ENCODE data around the gene AURKB.
A peak's percentile ranks its signal among the peaks of the same experiment; 100 is the strongest.
"Not testable (repeated sequence)": the region's sequence is repeated elsewhere in the genome, so short reads cannot be mapped to it uniquely, and the experiment has no call there.

The AURKB gene

GRCh38 chr17:8224891-8225812 lies 14.8 kb upstream of the AURKB start:
- DNase-seq (ENCODE audit: low read depth) = no peak

- no peak for DNase-seq (ENCODE audit: low read depth)
Measured at GRCh38 chr17:8223356-8224126, 13.2 kb upstream of the AURKB start.

GRCh38 chr17:8222630-8223355 lies 12.4 kb upstream of the AURKB start:
- peak; percentile 89 for DNase-seq (ENCODE audit: low read depth)

- no peak for DNase-seq (ENCODE audit: low read depth)
Measured at GRCh38 chr17:8222380-8222629, 11.9 kb upstream of the AURKB start.

GRCh38 chr17:8221663-8222379 lies 11.4 kb upstream of the AURKB start:
- peak; percentile 80 for DNase-seq (ENCODE audit: low read depth)

- peak; percentile 78 for DNase-seq (ENCODE audit: low read depth)
Measured at GRCh38 chr17:8220783-8221662, 10.6 kb upstream of the AURKB start.

GRCh38 chr17:8214000-8214399 lies 3.6 kb upstream of the AURKB start:
- not testable (repeated sequence) for DNase-seq (ENCODE audit: low read depth)

- no peak for DNase-seq (ENCODE audit: low read depth)
Measured at GRCh38 chr17:8212312-8213180, 2.2 kb upstream of the AURKB start.

GRCh38 chr17:8210761-8211458 lies 535 bp upstream of the AURKB start:
- no peak for DNase-seq (ENCODE audit: low read depth)

GRCh38 chr17:8206536-8206935 lies 3.8 kb downstream of the AURKB start:
- DNase-seq (ENCODE audit: low read depth) = no peak

GRCh38 chr17:8204761-8205555 lies 5.4 kb downstream of the AURKB start:
- DNase-seq (ENCODE audit: low read depth) = no peak

- peak; percentile 72 for DNase-seq (ENCODE audit: low read depth)
Measured at GRCh38 chr17:8192070-8192815, 18.1 kb downstream of the AURKB start.

- no peak for DNase-seq (ENCODE audit: low read depth)
Measured at GRCh38 chr17:8190506-8190905, 19.9 kb downstream of the AURKB start.

GRCh38 chr17:8189711-8190477 lies 20.5 kb downstream of the AURKB start, which contains the start of gene BORCS6:
Gene BORCS6 (minus strand): TSS chr17:8190180. CDS start chr17:8190140, 40 bp downstream.
- peak; percentile 96 for DNase-seq (ENCODE audit: low read depth)

GRCh38 chr17:8189041-8189710 lies 21.2 kb downstream of the AURKB start:
- no peak for DNase-seq (ENCODE audit: low read depth)

- no peak for DNase-seq (ENCODE audit: low read depth)
Measured at GRCh38 chr17:8188263-8188839, 22.0 kb downstream of the AURKB start.
